IPS-18a (cell line): ENCODE data around the gene RUNX3.

Source experiments
- H3K27ac ChIP-seq: one replicate; pipeline ENCODE4 v1.5.1; 2013; ENCODE audit warnings: low read length
- H3K27me3 ChIP-seq: one replicate; pipeline ENCODE4 v1.6.1; 2013; ENCODE audit warnings: mild to moderate bottlenecking, low read length; ENCODE audit not compliant: control insufficient read depth, insufficient read depth
- H3K36me3 ChIP-seq: one replicate; pipeline ENCODE4 v1.6.1; 2013; ENCODE audit warnings: low read depth, low read length; ENCODE audit not compliant: control insufficient read depth
- H3K4me1 ChIP-seq: one replicate; pipeline ENCODE4 v1.6.1; 2013; ENCODE audit warnings: low read depth, low read length; ENCODE audit not compliant: control insufficient read depth
- H3K4me3 ChIP-seq: one replicate; pipeline ENCODE4 v1.5.1; 2013; ENCODE audit warnings: low read length
- H3K9ac ChIP-seq: one replicate; pipeline ENCODE4 v1.6.1; 2013; ENCODE audit warnings: mild to moderate bottlenecking, low read length, moderate library complexity
- H3K9me3 ChIP-seq: one replicate; pipeline ENCODE4 v1.6.1; 2013; ENCODE audit warnings: low read depth, low read length; ENCODE audit not compliant: control insufficient read depth

The RUNX3 gene

DNA sequence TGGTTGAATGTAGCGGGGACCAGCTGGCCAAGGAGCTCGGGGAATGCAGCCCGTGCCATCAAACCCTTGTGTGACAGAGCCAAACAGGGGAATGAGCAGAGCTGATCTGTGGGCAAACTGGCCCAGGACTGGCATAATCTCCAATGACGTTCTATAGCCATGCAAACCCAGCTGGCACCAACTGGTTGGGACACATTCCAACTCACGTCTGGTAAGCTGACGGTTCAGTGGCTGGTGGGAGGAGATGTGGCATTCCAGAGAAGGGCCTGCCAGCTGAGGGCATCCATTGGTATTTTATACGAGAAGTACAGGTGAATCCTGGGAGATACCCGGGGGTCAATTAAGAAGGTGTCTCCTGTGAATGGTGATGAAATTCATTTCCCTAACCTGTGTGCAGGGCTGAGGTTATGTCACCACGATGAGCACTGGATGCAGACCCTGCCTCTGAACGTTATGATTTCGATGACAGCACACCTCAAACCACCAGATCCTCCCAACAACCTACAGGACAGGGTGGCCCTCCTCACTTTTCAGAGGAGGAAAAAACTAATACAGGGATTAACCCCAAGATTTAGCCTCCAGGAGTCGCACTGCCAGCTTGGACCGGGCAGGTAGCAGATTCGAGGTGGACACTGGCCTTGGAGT is 39.0 kb upstream of the RUNX3 start:
- no peaks in the 10 kb centered on the region for H3K36me3 ChIP-seq
- no peaks in the 10 kb centered on the region for H3K9me3 ChIP-seq
- H3K9ac ChIP-seq = no peak overlapping the region
- peaks cover 10% of the 10 kb centered on the region for H3K4me1 ChIP-seq
- no peak overlapping the region for H3K27ac ChIP-seq
- no peaks in the 10 kb centered on the region for H3K27me3 ChIP-seq
- no peak overlapping the region for H3K4me3 ChIP-seq

DNA sequence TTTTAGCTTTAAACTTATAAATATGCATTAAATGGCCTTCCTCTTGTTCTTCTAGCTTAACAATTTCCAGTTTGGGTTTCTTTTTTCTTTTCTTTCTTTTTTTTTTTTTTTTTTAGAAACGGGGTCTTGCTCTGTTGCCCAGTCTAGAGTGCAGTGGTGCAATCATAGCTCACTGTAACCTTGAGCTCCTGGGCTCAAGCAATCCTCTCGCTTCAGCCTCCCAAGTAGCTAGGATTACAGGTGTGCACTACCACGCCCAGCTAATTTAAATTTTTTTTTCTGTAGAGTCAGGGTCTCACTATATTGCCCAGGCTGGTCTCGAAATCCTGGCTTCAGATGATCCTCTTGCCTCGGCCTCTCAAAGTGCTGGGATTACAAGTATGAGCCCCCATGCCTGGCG is 37.9 kb upstream of the RUNX3 start:
- no peak overlapping the region for H3K27ac ChIP-seq

DNA sequence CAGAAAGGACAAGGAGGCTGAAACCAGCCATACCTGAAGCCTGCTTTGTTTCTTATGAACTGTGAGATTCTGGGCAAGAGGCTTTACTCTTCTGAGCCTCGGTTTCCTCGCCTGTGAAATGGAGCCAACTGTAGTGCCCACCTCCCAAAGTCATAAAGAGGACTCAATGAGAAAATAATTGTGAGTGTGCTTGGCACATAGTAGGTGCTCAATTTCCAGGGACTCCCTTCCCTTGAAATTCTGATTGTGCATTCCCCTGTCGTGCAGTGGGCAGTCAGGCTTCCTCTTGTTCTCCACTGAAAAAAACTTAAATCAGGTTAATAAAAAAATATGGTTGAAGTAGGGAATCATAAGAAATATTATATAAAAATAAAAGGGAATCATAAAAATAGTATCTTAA is 37.5 kb upstream of the RUNX3 start:
- Histone ChIP-seq H3K4me1 (peaks cover 9% of the 10 kb centered on the region), H3K36me3 (no peaks in the 10 kb centered on the region), H3K9ac (no peak overlapping the region), H3K27me3 (no peaks in the 10 kb centered on the region), H3K27ac (no peak overlapping the region), H3K4me3 (no peak overlapping the region), H3K9me3 (no peaks in the 10 kb centered on the region)

More for the DNA sequence above, 37.9 kb upstream of the RUNX3 start:
- Histone ChIP-seq H3K4me3 (no peak overlapping the region), H3K27me3 (no peaks in the 10 kb centered on the region), H3K9me3 (no peaks in the 10 kb centered on the region), H3K4me1 (peaks cover 10% of the 10 kb centered on the region), H3K36me3 (no peaks in the 10 kb centered on the region), H3K9ac (no peak overlapping the region)

DNA sequence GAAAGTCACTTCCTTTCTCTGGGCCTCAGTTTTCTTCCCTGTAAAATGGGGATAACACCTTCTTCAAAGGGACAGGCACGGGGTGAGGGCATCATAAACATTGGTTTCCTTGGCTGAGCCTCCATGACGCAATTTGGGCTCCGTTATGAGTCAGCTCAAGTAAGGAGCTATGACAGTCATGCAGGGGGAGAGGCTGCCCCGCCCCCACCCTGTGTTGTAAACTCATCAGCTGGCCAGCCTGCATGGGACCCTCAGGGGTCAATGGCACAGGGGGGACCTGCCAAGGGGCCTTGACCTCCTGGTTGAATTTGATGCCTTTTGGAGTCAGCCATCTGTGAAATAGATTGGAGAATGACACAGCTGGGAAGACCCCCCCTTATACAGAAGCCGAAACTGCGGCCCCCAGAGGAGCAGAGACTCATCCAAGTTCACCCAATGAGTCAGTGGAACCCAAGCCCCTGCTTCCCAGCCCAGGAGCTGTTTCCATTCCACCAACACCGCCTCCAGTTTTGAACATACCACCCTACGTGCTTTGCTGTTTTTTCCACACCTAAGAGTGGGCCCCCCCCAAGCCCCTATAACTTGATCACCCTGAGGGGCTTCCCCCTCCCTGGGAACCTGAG is 36.8 kb upstream of the RUNX3 start:
- no peak overlapping the region for H3K9ac ChIP-seq
- H3K4me3 ChIP-seq = no peak overlapping the region
- no peaks in the 10 kb centered on the region for H3K9me3 ChIP-seq
- no peaks in the 10 kb centered on the region for H3K27me3 ChIP-seq
- H3K36me3 ChIP-seq = no peaks in the 10 kb centered on the region
- peaks cover 2% of the 10 kb centered on the region for H3K4me1 ChIP-seq
- no peak overlapping the region for H3K27ac ChIP-seq

DNA sequence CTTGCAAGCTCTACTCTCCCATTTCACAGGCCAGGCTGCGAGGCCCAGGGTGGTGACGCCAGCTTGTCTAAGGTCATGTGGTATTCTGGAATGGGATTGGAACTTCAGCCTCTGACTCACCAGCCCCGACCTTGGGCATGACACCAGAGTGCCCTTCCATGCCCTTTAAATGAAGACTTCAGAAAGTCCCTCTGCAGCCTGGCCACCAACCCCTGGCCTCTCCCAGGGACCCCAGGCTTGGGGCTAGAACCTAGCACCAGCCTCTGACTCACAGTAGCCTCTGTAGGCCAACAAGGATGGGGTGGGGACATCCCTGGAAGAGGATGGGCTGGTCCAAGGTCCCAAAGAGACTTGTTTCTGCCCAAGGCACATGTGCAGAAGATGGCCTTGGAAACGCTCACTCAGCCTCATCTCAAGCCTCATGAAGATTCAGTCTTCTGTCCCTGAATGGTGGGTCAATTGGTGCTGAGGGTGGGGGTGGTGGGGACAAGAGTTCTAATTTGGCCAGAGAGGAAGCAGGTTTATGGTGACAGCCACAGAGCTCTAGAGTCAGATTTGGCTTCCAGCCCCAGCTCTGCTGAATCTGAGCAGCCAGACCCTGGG is 36.1 kb upstream of the RUNX3 start:
- Histone ChIP-seq H3K9me3 (no peaks in the 10 kb centered on the region), H3K27ac (no peak overlapping the region), H3K9ac (no peak overlapping the region), H3K36me3 (no peaks in the 10 kb centered on the region), H3K4me1 (no peaks in the 10 kb centered on the region), H3K4me3 (no peak overlapping the region), H3K27me3 (no peaks in the 10 kb centered on the region)

DNA sequence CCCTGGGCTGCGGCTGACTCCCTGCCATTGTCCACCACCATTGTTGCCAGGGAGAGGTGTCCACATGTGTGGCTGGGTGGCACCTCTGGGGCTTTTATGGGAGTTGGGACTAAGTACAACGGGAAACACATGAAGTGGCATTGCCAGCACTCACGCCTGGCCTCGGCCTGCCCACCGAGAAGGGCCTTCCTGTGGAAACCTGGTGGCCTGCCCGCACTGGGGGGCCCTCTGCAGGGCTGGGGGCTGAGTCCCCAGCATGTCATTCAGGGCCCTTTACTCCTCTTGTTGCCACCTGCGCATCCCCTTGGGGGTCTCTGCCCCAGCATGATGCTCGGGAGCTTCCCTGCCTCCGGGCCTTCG is 35.5 kb upstream of the RUNX3 start:
- Histone ChIP-seq H3K27ac (no peak overlapping the region), H3K36me3 (no peaks in the 10 kb centered on the region), H3K9me3 (no peaks in the 10 kb centered on the region), H3K4me3 (no peak overlapping the region), H3K4me1 (no peaks in the 10 kb centered on the region), H3K9ac (no peak overlapping the region), H3K27me3 (no peaks in the 10 kb centered on the region)

DNA sequence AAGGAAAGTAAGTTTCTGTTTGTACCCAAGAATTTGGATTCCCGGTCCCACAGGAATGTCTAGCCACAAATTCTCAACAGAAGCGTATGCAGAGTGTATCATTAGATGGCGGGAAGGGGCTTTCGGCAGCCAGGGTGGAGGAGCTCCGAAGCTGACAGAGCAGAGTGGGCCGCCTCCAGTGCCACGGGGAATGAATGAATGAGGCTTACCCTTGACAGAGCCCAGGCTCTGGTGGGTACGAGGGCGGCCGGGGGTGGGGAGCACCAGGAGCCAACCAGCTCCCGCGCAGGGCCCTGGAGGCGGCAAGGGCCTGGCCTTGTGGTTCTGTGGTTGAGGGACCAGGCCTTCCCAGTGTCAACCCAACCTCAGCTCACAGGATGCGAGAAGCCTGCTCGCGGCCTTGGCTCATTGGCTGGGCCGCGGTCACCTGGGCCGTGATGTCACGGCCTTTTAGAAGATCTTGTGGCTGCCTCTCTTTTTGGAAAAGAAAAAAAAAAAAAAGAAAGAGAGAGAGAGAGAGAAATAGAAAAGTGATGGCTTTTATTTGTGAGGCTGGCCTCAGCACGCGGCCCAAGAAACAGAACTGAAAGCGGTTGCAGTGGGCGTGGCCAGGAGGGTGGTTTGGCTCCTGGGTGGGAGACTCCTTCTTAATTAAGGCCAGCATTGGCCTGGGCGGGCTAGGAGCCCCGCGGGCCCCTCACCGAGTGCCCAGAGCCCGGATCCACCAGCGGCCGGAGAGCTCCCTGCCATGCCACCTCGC is 34.9 kb upstream of the RUNX3 start:
- H3K9ac ChIP-seq = no peak overlapping the region
- no peak overlapping the region for H3K27ac ChIP-seq
- no peaks in the 10 kb centered on the region for H3K4me1 ChIP-seq
- H3K27me3 ChIP-seq = no peaks in the 10 kb centered on the region
- no peaks in the 10 kb centered on the region for H3K36me3 ChIP-seq
- H3K9me3 ChIP-seq = no peaks in the 10 kb centered on the region
- H3K4me3 ChIP-seq = no peak overlapping the region

DNA sequence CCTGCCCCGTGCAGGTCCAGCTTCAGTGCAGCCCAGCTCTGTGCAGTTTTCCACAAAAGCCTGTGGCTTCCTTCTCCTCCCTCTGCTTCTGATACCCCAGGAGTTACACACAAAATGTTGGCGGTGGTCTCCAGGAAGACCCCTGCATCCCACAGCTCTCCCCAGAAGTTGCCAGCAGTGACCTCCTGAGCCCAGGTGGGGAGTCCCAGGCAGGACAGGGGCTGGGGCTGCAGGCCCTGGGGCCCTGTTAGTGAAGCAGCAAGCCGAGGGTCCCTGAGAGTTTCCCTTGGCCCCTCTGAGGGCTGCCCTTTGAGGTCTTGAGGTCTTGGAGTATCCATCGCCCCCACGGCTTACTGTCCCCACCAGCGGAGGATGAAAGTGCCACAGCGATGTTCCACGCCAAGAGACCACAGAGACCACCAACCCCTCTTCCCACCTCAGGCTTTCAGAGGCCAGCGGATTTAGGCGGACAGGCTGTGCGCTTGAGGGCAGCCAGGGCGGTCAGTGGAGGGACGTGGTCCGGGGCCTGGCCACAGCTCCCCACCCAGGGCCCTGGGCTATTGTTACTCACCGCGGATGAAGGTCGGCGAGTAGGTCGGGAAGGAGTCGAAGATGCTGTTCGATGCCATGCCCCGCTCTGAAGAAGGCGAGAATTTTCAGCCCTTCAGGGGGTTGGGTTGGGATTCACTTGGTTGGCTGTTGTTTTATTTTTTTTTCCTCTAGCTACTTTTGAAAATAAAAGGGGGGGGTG is 34.0 kb upstream of the RUNX3 start:
- Histone ChIP-seq H3K9me3 (no peaks in the 10 kb centered on the region), H3K36me3 (no peaks in the 10 kb centered on the region), H3K9ac (no peak overlapping the region), H3K4me3 (no peak overlapping the region), H3K27me3 (no peaks in the 10 kb centered on the region), H3K4me1 (no peaks in the 10 kb centered on the region), H3K27ac (no peak overlapping the region)

DNA sequence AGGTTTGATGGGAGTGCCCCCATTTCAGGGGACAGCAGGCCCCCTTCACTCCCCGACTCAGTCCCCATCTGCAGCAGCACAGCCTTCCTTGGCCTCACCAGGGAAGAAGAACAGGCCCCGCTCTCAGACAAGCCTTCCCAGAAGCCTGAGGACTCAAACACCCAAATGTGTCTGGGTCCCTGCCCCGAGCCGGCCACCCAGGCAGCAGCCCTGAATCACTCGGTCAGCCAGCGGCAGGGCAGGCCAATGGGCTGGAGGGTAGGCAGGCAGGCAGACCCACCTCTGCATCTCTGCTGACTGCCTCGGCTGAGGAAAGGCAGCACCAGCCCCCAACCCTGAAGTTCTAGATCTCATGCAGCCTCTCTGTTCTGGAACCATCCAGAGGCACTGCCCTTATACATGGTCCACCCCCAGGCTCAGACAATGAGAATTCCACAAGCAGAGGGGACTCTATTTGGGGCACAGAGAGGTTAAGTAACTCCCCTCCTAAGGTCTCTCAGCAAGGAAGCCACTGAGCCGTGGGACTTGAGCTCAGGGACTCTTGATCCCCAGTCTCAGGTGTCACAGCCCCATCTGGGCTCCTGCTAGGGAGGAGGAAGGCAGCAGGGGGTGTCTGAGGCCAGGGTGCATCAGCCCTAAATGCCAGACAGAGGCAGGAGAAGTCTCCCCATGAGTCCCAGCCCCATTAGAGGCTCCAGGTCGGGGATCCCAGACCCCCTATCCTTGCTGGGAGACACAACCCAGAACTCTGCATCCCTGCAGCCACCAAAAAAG is 33.2 kb upstream of the RUNX3 start:
- Histone ChIP-seq H3K27ac (no peak overlapping the region), H3K27me3 (no peaks in the 10 kb centered on the region), H3K9ac (no peak overlapping the region), H3K4me3 (no peak overlapping the region), H3K36me3 (no peaks in the 10 kb centered on the region), H3K9me3 (no peaks in the 10 kb centered on the region), H3K4me1 (no peaks in the 10 kb centered on the region)

DNA sequence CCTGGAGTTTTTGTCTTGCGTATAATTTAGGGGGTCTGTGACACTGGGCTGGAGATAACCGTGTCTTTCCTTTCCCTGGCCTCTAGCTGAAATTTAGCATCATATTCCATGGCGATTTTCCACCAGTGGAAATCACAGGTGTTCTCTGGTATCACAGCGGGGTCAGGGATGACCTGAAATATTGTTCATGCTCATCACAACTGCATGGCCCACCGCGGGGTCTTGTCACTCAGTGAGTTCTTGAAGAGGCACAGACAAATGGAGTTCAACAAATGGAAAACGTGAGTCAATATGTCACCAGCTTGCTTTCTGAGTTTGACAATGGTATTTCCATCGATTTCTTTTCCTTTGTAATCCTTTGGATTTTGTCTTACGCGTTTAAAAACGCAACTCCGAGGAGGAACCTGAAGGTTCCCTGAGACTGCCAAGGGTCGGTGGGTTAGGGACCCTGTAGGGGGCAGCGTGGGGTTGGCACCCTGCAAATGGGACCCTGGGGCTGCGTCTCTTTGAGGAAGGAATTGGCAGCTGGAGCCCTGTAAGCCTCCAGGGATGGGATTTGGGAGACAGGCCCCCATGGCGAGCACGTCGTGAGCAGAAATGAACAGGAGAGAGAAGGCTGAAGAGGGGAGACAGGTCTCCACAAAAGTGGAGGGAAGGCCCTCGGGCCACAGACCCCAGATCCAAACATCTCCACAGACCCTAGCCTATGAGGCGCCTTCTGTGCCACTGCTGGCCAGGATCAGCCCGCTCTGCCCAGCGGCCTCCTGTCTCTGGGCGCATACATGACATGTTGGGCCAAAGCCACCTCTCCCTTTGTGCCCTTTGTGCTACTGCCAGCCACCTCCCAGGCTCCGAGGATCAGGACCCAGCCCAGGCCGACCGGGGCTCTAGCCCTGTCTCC is 32.1 kb upstream of the RUNX3 start:
- Histone ChIP-seq H3K9ac (no peak overlapping the region), H3K4me3 (no peak overlapping the region), H3K27ac (no peak overlapping the region)

More for the DNA sequence above, 32.1 kb upstream of the RUNX3 start:
- Histone ChIP-seq H3K4me1 (no peaks in the 10 kb centered on the region), H3K9me3 (no peaks in the 10 kb centered on the region), H3K36me3 (no peaks in the 10 kb centered on the region), H3K27me3 (no peaks in the 10 kb centered on the region)
